Activated CD4-positive, alpha-beta T cell treated with anti-CD3 and anti-CD28 coated beads, Interleukin-2, amount 50 U/mL, for 48 hours (primary cell): Measurements from ENCODE around the gene ZNF574.
"Not testable (repeated sequence)": the region's sequence is repeated elsewhere in the genome, so short reads cannot be mapped to it uniquely, and the experiment has no call there.

Source experiments
- DNase-seq, 2 experiments: peaks; one replicate each; pipeline ENCODE4 v3.0.0-alpha.2; 2020

ZNF574 gene

GRCh38 chr19:42075616-42076379 is at the start of gene ZNF574:
Gene ZNF574 (plus strand): TSS chr19:42076166. CDS start chr19:42078607, 2,441 bp downstream.
- DNase-seq = peak; percentile 99

GRCh38 chr19:42028304-42029216 is 47.4 kb upstream of the ZNF574 start:
- peak; percentile 48 to 57 for DNase-seq

GRCh38 chr19:42030645-42031440 is 45.1 kb upstream of the ZNF574 start:
- no peak for DNase-seq

- no peak for DNase-seq
These were observed 43.5 kb upstream of the ZNF574 start for GRCh38 chr19:42032431-42032830.

- no peak for DNase-seq
These were observed 42.6 kb upstream of the ZNF574 start for GRCh38 chr19:42033413-42033812.

GRCh38 chr19:42034640-42035391 is 41.1 kb upstream of the ZNF574 start:
- peak; percentile 60 to 72 for DNase-seq

GRCh38 chr19:42037649-42038048 is 38.3 kb upstream of the ZNF574 start:
- no peak for DNase-seq

GRCh38 chr19:42038666-42039065 is 37.3 kb upstream of the ZNF574 start:
- no peak for DNase-seq

GRCh38 chr19:42040031-42040430 is 35.9 kb upstream of the ZNF574 start:
- DNase-seq = no peak

GRCh38 chr19:42040491-42040890 is 35.5 kb upstream of the ZNF574 start:
- DNase-seq = not testable (repeated sequence)

- DNase-seq = no peak
These were observed 33.4 kb upstream of the ZNF574 start for GRCh38 chr19:42042455-42043170.

- DNase-seq = no peak
These were observed 30.4 kb upstream of the ZNF574 start for GRCh38 chr19:42045575-42045974.

- DNase-seq = peak in 1 of 2 experiments; percentile 15
These were observed 27.0 kb upstream of the ZNF574 start for GRCh38 chr19:42048992-42049391.

- peak; percentile 47 to 63 for DNase-seq
These were observed 24.5 kb upstream of the ZNF574 start for GRCh38 chr19:42051166-42052115.

- no peak for DNase-seq
These were observed 23.6 kb upstream of the ZNF574 start for GRCh38 chr19:42052241-42052863.

GRCh38 chr19:42053037-42053935 is 22.7 kb upstream of the ZNF574 start:
- DNase-seq = no peak

GRCh38 chr19:42054205-42054604 is 21.8 kb upstream of the ZNF574 start:
- no peak for DNase-seq

GRCh38 chr19:42057846-42058245 is 18.1 kb upstream of the ZNF574 start:
- no peak for DNase-seq

GRCh38 chr19:42059196-42059595 is 16.8 kb upstream of the ZNF574 start:
- no peak for DNase-seq
